WTC11 (cell line): ENCODE results near the gene SLC22A4.

Source experiments
- AFF4 ChIP-seq: sonication (generic); formaldehyde crosslinking; IDR thresholded peaks from 2 replicates; pipeline ENCODE4 v1.8.1; 2023; ENCODE audit warnings: mild to moderate bottlenecking, missing genetic modification reagents, borderline replicate concordance
- CTCF ChIP-seq: fragments of 200-600 bp; IDR thresholded peaks from 2 replicates; pipeline ENCODE4 v1.8.0; 2022; ENCODE audit warnings: antibody characterized with exemption
- E2F1 ChIP-seq: sonication (generic); formaldehyde crosslinking; IDR thresholded peaks from 2 replicates; pipeline ENCODE4 v1.8.0; 2022; ENCODE audit warnings: mild to moderate bottlenecking, missing genetic modification reagents
- MXD4 ChIP-seq: fragments of 250-450 bp; sonication (Bioruptor Pico); IDR thresholded peaks from 2 replicates; pipeline ENCODE4 v1.8.0; 2021; ENCODE audit warnings: mild to moderate bottlenecking, moderate library complexity, borderline replicate concordance
- USF2 ChIP-seq: sonication (generic); formaldehyde crosslinking; IDR thresholded peaks from 2 replicates; pipeline ENCODE4 v1.8.1; 2023; ENCODE audit warnings: mild to moderate bottlenecking, missing genetic modification reagents, moderate library complexity

GRCh38 chr5:132260714-132261551 is 33.3 kb upstream of the SLC22A4 start:
- TF ChIP-seq AFF4 (CRISPR knock-in tag) (no peak), CTCF (no peak), MXD4 (CRISPR knock-in tag) (no peak), E2F1 (no peak), USF2 (CRISPR knock-in tag) (no peak)
